HG03378 (cell line): ENCODE measurements around the gene STX3.
"Not testable (repeated sequence)": the region's sequence is repeated elsewhere in the genome, so short reads cannot be mapped to it uniquely, and the experiment has no call there.

Source experiments
- ATAC-seq: cut with Tn5 transposase; IDR thresholded peaks from one replicate; pipeline ENCODE4 v1.9.1; 2021; ENCODE audit warnings: mild to moderate bottlenecking, moderate library complexity; ENCODE audit not compliant: unreplicated experiment

The STX3 gene

GRCh38 chr11:59829358-59829757 lies 74.2 kb downstream of the STX3 start:
- no peak for ATAC-seq

GRCh38 chr11:59833602-59834001 lies 78.4 kb downstream of the STX3 start:
- ATAC-seq: no peak

GRCh38 chr11:59839615-59840014 lies 84.4 kb downstream of the STX3 start:
- ATAC-seq: no peak

DNA sequence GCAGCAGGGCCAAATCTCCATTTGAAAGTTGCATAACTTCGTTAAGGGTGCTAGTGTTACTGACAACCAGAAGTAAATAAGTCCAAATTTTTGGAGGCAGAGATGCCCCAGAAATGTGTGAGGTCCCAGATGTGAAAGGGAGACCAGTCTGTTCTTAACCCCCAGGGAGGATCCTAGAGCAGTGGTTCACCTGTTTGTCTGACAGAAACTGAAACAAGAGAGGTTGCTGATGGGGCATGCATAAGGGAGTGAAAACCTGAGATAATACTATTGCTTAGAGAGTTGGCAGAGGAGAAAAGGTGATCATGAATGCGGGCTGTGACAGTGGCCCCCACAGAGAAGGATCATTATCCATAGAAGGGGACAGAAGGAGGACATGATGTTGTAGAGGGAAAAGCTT lies 86.3 kb downstream of the STX3 start:
- peak; percentile 80 for ATAC-seq

GRCh38 chr11:59842316-59842715 lies 87.1 kb downstream of the STX3 start:
- ATAC-seq: no peak

GRCh38 chr11:59845399-59845798 lies 90.2 kb downstream of the STX3 start, which contains the start of gene CBLIF:
CBLIF (minus strand) TSS chr11:59845499; CDS start chr11:59845453, 46 bp downstream.
- ATAC-seq: no peak

DNA sequence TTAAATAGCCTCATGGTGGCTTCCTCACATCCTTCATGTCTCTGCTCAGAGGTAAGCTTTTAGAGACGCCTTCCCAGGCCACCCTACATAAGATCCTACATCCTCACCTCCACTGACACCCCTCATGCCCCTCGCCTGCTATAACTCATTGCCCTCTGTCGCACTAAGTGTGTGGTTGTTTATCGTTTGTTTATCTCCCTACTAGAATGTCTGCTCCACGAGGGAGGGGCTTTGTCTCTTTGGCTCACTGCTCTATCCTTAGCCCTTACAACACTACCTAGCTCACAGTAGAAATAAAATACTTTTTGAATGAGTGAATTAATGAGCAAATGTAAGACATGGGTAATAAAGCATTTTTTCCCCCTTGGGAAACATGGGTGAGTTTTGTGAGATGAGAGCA lies 91.4 kb downstream of the STX3 start:
- no peak for ATAC-seq

DNA sequence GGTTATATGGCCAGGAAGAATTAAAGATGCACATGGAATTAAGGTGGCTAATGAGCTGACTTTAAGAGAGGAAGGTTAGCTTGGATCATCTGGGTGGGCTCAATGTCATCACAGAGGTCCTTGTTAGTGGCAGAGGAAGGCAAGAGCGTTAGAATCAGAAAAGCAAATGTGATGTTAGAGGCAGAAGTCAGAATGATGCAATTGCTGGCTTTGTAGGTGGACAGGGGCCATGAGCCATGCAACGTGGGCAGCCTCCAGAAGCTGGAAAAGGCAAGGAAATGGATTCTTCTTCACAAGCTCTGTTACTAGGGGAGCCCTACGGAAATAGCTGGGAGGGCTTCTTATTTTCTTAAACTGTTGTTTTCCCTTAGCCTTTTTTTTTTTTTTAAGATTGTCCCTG lies 92.5 kb downstream of the STX3 start:
- ATAC-seq: no peak

GRCh38 chr11:59848439-59848838 lies 93.3 kb downstream of the STX3 start:
- ATAC-seq: not testable (repeated sequence)

DNA sequence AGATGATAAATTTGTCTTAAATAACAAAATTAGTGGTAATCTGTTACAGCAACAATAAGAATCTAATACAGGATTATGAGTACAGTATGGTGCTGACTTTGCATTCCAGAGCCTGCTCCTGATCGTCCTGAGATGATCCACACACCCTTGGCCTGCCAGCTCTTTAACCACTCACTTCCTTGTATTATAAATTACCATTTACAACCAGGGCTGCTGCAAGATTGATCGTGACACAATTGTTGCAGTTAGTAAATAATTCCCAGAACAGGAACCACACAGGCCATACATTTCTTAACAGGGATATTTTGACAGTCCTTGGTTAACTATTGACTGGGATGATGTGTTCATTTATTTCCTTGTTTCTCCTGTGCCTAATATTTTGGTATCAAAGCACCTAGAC lies 94.0 kb downstream of the STX3 start:
- peak; percentile 79 for ATAC-seq

DNA sequence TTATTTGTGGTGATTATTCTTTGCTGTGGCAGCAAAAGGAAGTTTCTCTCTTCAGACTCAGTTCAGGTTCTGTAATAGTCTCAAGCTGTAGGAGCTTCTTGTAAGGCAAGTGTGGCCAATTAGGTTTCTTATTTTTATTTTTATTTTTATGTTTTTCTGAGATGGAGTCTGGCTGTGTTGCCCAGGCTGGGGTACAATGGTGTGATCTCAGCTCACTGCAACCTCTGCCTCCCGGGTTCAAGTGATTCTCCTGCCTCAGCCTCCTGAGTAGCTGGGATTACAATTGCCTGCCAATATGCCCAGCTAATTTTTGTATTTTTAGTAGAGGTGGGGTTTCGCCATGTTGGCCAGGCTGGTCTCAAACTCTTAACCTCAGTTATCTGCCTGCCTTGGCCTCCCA lies 94.4 kb downstream of the STX3 start:
- not testable (repeated sequence) for ATAC-seq

- ATAC-seq: not testable (repeated sequence)
Observed at GRCh38 chr11:59851416-59851815, 96.2 kb downstream of the STX3 start.

- ATAC-seq: no peak
Observed at GRCh38 chr11:59854871-59855270, 99.7 kb downstream of the STX3 start.
